Measurements from ENCODE around the gene AFF2.

The AFF2 gene

DNA sequence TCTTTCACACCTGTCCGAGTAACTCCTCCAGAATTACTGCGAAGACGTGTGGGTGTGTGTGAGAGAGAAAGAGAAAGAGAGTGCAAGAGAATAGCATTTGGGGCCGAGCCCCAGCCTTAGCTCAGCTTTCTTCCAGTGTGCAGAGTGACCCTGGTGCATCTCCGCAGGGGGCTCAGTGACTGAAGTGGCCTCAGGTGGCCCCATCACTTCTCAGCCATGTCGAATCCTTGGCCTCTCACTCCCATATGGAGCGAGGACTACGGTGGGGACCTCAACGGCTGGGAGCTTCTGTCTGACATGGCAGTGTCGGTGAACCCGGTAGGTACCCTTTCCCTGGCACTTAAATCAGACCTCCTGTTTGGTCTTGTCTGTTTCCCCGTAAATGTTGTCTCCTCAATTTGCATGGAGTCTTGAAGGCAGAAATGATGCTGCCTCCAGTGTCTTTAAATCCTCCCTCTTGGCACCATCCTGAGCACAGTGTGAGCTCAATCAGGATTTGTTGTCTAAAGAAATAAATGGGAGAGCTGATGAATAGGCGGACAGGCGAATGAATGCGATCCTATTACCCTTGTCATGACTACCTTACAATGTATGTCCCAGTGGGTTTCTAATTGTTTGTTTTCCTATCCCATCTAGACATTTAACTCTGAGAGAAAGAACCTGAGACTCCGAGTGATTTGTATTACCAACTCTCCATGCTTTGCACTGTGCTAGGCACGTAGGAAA, 305.9 kb downstream of the AFF2 start:
- H3K9ac ChIP-seq (ENCODE audit: low read depth, low read length) = no peak overlapping the region
- no peaks in the 10 kb centered on the region for H3K9me3 ChIP-seq (ENCODE audit: insufficient read depth, low read depth, low read length)
- no peaks in the 10 kb centered on the region for H3K36me3 ChIP-seq (ENCODE audit: insufficient read depth, low read length)
- no peak overlapping the region for H3K4me3 ChIP-seq (ENCODE audit: low read length)
- H3K27ac ChIP-seq (ENCODE audit: low read depth, low read length) = no peak overlapping the region
- no peaks in the 10 kb centered on the region for H3K27me3 ChIP-seq (ENCODE audit: insufficient read depth, low read length)
- WGBS = 75% methylated on average over 14 of the region's 17 CpGs
- peaks cover 16% of the 10 kb centered on the region; the same call in 1 of the 2 replicates for H3K4me1 ChIP-seq (ENCODE audit: insufficient read depth, low read length)

DNA sequence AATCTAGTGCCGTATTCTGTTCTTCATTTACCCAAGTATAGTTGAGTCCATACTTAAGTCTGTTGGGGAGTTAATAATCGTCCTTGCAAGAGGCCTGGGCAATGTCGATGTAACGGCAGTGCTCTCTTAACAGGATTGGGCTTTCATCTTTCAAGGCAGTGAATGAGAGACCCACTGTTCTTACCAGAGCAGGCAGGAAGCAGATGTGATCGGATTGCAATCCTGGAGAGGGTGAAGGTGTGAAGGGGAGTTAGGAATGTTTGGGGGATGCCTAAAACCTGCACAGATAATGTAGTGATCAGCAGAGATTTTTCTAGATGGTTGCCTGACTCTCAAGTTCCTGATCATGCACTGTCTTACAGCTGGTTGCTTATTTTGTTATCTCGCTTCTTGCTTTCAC, 308.4 kb downstream of the AFF2 start:
- 63% methylated on average over 6 of the region's 6 CpGs for WGBS

DNA sequence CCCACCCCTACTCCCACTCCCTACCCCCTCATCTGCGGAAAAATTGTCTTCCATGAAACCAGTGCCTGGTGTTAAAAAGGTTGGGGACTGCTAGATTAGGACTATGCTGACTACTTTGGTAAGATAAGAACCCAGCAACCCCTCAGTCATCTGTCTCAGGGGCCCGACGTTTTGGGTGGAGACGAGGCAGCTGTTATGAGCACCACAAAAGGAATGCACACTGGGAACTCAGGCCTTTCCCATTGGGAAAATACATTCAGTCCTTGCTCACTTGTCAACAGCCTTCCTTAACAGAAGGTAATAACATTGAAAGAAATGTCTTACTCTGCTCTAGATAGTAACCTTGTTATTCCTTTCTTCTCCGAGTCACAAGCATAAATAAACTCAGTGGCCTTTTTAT, 310.8 kb downstream of the AFF2 start:
- peaks cover 15% of the 10 kb centered on the region; the same call in 1 of the 2 replicates for H3K4me1 ChIP-seq (ENCODE audit: insufficient read depth, low read length)
- no peaks in the 10 kb centered on the region for H3K9me3 ChIP-seq (ENCODE audit: insufficient read depth, low read depth, low read length)
- H3K36me3 ChIP-seq (ENCODE audit: insufficient read depth, low read length) = no peaks in the 10 kb centered on the region
- no peak overlapping the region for H3K4me3 ChIP-seq (ENCODE audit: low read length)
- H3K9ac ChIP-seq (ENCODE audit: low read depth, low read length) = no peak overlapping the region
- WGBS = 90% methylated on average over 4 of the region's 5 CpGs
- H3K27me3 ChIP-seq (ENCODE audit: insufficient read depth, low read length) = no peaks in the 10 kb centered on the region
- no peak overlapping the region for H3K27ac ChIP-seq (ENCODE audit: low read depth, low read length)

More for the DNA sequence above, 308.4 kb downstream of the AFF2 start:
- Histone ChIP-seq H3K27me3 (ENCODE audit: insufficient read depth, low read length) (no peaks in the 10 kb centered on the region), H3K9ac (ENCODE audit: low read depth, low read length) (no peak overlapping the region), H3K4me1 (ENCODE audit: insufficient read depth, low read length) (peaks cover 22% of the 10 kb centered on the region; the same call in 1 of the 2 replicates), H3K36me3 (ENCODE audit: insufficient read depth, low read length) (no peaks in the 10 kb centered on the region), H3K9me3 (ENCODE audit: insufficient read depth, low read depth, low read length) (no peaks in the 10 kb centered on the region), H3K27ac (ENCODE audit: low read depth, low read length) (no peak overlapping the region), H3K4me3 (ENCODE audit: low read length) (no peak overlapping the region)

DNA sequence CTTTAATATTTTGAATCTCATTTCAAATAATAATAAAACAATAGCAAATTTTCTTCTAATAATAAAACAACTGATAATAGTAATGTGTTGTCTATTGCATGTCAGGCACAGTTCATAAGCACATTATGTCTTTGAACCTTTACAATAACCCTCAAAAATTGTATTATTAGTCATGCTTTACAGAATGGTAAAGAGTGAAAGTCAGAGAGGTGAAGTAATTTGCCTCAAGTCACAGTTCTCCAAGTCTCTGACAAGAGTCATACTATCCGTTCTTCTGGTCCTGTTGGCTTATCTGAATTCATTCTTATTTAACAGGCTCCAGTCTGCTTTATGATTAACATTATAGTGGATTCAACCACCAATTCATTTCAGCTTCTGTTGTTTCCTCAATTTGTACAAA, 313.0 kb downstream of the AFF2 start:
- H3K27ac ChIP-seq (ENCODE audit: low read depth, low read length) = no peak overlapping the region
- no peaks in the 10 kb centered on the region for H3K36me3 ChIP-seq (ENCODE audit: insufficient read depth, low read length)
- peaks cover 12% of the 10 kb centered on the region; the same call in 1 of the 2 replicates for H3K4me1 ChIP-seq (ENCODE audit: insufficient read depth, low read length)
- no peaks in the 10 kb centered on the region for H3K27me3 ChIP-seq (ENCODE audit: insufficient read depth, low read length)
- H3K9ac ChIP-seq (ENCODE audit: low read depth, low read length) = no peak overlapping the region
- 88% methylated on average over 1 of the region's 1 CpG for WGBS
- no peaks in the 10 kb centered on the region for H3K9me3 ChIP-seq (ENCODE audit: insufficient read depth, low read depth, low read length)
- H3K4me3 ChIP-seq (ENCODE audit: low read length) = no peak overlapping the region

DNA sequence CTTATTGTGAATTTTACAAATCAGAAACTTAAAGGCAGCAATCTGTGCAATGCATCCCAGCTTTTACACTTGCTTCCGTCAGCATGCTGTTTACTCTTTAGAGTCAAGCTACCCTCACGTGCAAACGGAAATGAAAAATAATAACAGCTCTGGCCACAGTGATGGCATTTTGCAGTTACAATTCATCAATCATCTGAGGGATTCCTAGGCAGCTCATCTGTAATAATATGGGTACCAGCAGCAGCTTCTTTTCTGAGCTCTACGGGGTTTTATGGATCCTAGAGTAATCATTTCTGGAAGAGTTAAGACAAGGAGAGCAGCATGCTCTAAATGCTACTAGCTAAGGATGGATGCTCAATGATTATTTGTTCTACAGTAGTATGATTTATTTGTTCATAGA, 313.6 kb downstream of the AFF2 start:
- H3K9me3 ChIP-seq (ENCODE audit: insufficient read depth, low read depth, low read length) = no peaks in the 10 kb centered on the region
- H3K9ac ChIP-seq (ENCODE audit: low read depth, low read length) = no peak overlapping the region
- WGBS = 97% methylated on average over 4 of the region's 4 CpGs
- H3K4me1 ChIP-seq (ENCODE audit: insufficient read depth, low read length) = peaks cover 10% of the 10 kb centered on the region; the same call in 1 of the 2 replicates
- no peaks in the 10 kb centered on the region for H3K36me3 ChIP-seq (ENCODE audit: insufficient read depth, low read length)
- no peaks in the 10 kb centered on the region for H3K27me3 ChIP-seq (ENCODE audit: insufficient read depth, low read length)
- H3K27ac ChIP-seq (ENCODE audit: low read depth, low read length) = no peak overlapping the region
- no peak overlapping the region for H3K4me3 ChIP-seq (ENCODE audit: low read length)

DNA sequence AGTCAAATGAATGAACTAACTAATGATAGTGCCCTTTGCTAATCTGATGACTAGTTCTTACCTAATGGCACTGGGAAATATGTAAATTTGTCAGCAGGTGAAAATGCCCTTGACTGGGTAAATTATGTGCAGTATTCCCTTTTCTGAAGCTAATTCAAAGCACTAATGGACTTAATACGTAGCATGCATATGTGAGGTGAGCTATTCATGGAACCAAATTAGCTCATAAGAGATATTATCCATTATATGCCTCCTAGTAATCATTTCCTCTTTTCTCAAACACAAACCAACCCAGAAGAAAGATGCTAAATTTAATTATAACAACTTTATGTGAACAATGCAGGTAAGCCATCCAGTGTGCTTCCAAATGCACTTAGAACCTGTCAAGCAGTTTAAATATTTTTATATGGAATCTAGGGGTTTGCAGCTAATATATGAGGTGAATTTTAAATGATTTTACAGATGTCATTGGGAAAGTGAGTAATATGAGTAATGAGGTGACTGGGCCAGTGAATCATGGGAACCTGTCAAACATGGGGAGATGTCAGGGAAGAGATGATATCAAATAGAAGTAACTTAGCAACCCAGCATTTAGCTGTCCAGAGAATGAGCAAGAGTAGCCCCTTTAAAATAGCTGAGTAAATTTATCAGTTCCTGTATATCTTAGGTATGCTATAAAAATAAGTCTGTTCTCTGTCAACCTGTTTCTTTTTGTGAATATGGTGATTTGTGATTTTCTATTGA, 315.0 kb downstream of the AFF2 start:
- no peak overlapping the region for H3K9ac ChIP-seq (ENCODE audit: low read depth, low read length)
- no CpG with 5 or more reads among the region's 1 CpG for WGBS
- no peak overlapping the region for H3K4me3 ChIP-seq (ENCODE audit: low read length)
- no peak overlapping the region for H3K27ac ChIP-seq (ENCODE audit: low read depth, low read length)
- H3K27me3 ChIP-seq (ENCODE audit: insufficient read depth, low read length) = no peaks in the 10 kb centered on the region
- no peaks in the 10 kb centered on the region for H3K9me3 ChIP-seq (ENCODE audit: insufficient read depth, low read depth, low read length)
- 0 out of 2 replicates have a peak, but pooled peaks cover 6% of the 10 kb centered on the region for H3K4me1 ChIP-seq (ENCODE audit: insufficient read depth, low read length)
- H3K36me3 ChIP-seq (ENCODE audit: insufficient read depth, low read length) = no peaks in the 10 kb centered on the region

DNA sequence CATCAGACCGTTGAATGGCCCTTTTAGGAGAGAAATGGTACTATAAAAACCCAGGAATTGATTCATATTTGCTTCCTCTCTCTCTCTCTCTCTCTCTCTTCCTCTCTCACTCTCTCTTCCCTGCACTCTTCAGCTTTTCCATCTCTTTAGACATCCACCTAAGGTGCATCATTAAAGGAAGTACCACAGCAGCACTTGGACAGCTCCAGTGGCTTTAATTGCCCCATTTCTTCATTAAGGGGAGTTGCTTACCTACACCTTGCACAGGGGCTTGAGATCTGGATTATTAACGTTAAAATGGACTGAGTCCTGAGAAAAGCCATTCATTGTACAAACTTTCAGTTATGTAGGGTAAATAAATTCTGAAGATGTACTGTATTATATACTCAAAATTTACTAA, 323.6 kb downstream of the AFF2 start:
- no peaks in the 10 kb centered on the region for H3K27me3 ChIP-seq (ENCODE audit: insufficient read depth, low read length)
- no peaks in the 10 kb centered on the region for H3K4me1 ChIP-seq (ENCODE audit: insufficient read depth, low read length)
- no peak overlapping the region for H3K9ac ChIP-seq (ENCODE audit: low read depth, low read length)
- H3K27ac ChIP-seq (ENCODE audit: low read depth, low read length) = no peak overlapping the region
- WGBS = 100% methylated on average over 1 of the region's 2 CpGs
- H3K4me3 ChIP-seq (ENCODE audit: low read length) = no peak overlapping the region
- no peaks in the 10 kb centered on the region for H3K36me3 ChIP-seq (ENCODE audit: insufficient read depth, low read length)
- H3K9me3 ChIP-seq (ENCODE audit: insufficient read depth, low read depth, low read length) = no peaks in the 10 kb centered on the region

DNA sequence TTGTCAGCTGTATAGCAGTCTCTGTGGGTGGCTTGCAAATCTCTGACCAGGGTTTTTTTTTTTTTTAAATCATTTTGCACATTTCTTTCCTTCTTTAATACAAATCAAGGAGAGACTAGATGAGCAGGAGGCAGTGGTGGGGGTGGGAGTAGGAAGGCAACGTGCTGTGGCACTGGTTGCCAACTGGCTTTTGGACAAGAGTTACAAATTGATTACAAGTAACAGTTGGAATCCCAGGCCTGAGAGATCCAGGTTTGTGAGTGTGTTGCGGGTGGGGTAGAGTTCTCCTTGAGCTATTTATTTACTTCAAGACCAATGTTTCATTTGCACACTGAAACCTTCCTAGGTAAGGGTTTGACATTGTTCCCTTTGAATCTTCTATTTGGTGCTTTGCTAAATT, 325.3 kb downstream of the AFF2 start:
- Histone ChIP-seq H3K27ac (ENCODE audit: low read depth, low read length) (no peak overlapping the region), H3K4me1 (ENCODE audit: insufficient read depth, low read length) (no peaks in the 10 kb centered on the region), H3K9ac (ENCODE audit: low read depth, low read length) (no peak overlapping the region), H3K4me3 (ENCODE audit: low read length) (no peak overlapping the region), H3K9me3 (ENCODE audit: insufficient read depth, low read depth, low read length) (no peaks in the 10 kb centered on the region), H3K27me3 (ENCODE audit: insufficient read depth, low read length) (no peaks in the 10 kb centered on the region), H3K36me3 (ENCODE audit: insufficient read depth, low read length) (no peaks in the 10 kb centered on the region)
- WGBS = 60% methylated on average over 1 of the region's 2 CpGs

DNA sequence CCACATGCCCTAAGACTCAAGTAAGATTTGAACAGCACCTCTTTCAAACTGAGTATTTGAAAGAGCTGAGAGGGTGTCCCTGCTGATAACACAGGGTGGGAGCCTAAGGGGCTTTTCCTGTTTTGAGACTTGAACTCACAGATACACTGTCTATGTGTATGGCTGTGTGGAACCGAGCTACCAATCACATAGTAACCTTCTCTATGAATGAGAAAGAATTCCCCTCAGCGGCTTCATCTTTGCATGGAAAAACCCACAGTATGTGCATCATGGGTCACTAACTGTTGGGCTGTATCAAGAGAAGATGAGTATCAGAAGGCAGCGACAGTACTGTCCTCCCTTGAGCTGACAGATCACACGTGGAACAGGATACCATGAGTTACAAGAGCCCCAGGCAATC, 336.3 kb downstream of the AFF2 start:
- 63% methylated on average over 3 of the region's 4 CpGs for WGBS

DNA sequence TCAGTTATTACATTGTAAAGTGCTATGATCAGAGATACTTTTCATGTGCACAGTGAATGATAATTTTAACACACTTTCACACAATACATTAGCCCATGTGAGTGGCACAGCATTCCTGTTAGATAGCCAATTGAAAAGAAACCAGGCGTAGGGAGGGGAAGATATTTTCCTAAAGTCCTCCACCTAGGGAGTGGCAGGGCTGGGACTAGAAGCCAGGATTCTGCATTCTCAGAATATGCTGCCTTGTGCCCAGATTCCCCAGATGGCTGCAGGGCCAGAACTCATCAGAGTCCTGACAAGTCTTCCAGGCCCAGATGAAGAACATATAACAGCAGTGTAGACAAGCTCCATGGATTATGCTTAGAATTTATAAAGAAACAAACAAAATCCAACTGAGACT, 350.2 kb downstream of the AFF2 start:
- Histone ChIP-seq H3K36me3 (ENCODE audit: insufficient read depth, low read length) (no peaks in the 10 kb centered on the region), H3K27me3 (ENCODE audit: insufficient read depth, low read length) (no peaks in the 10 kb centered on the region), H3K4me3 (ENCODE audit: low read length) (no peak overlapping the region), H3K27ac (ENCODE audit: low read depth, low read length) (no peak overlapping the region), H3K4me1 (ENCODE audit: insufficient read depth, low read length) (no peaks in the 10 kb centered on the region), H3K9ac (ENCODE audit: low read depth, low read length) (no peak overlapping the region), H3K9me3 (ENCODE audit: insufficient read depth, low read depth, low read length) (no peaks in the 10 kb centered on the region)
- WGBS = 100% methylated on average over 1 of the region's 1 CpG

More for the DNA sequence above, 336.3 kb downstream of the AFF2 start:
- Histone ChIP-seq H3K36me3 (ENCODE audit: insufficient read depth, low read length) (no peaks in the 10 kb centered on the region), H3K27me3 (ENCODE audit: insufficient read depth, low read length) (no peaks in the 10 kb centered on the region), H3K9ac (ENCODE audit: low read depth, low read length) (no peak overlapping the region), H3K9me3 (ENCODE audit: insufficient read depth, low read depth, low read length) (no peaks in the 10 kb centered on the region), H3K4me3 (ENCODE audit: low read length) (no peak overlapping the region), H3K27ac (ENCODE audit: low read depth, low read length) (no peak overlapping the region), H3K4me1 (ENCODE audit: insufficient read depth, low read length) (no peaks in the 10 kb centered on the region)

DNA sequence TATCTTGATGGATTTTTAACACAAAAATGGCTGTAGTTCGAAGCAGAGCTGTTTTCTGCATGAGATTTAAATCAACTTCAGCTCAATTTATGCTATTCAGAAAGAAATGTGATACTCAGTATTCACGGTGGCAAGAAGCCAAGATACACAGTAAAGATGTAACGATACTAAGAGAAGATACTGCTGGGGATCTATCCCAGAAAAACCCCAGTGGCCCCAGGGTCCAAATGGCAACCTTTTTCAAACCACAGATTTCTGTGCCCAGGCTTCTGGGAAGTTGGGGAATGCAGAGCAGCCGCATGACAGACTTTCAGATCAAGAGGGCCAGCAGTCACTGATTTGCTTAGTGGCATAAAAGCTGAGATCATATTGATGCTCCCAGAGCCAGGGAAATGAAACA, 353.9 kb downstream of the AFF2 start:
- 93% methylated on average over 4 of the region's 4 CpGs for WGBS
- H3K36me3 ChIP-seq (ENCODE audit: insufficient read depth, low read length) = no peaks in the 10 kb centered on the region
- H3K27me3 ChIP-seq (ENCODE audit: insufficient read depth, low read length) = no peaks in the 10 kb centered on the region
- H3K9ac ChIP-seq (ENCODE audit: low read depth, low read length) = no peak overlapping the region
- H3K4me3 ChIP-seq (ENCODE audit: low read length) = no peak overlapping the region
- H3K9me3 ChIP-seq (ENCODE audit: insufficient read depth, low read depth, low read length) = no peaks in the 10 kb centered on the region
- H3K4me1 ChIP-seq (ENCODE audit: insufficient read depth, low read length) = no peaks in the 10 kb centered on the region
- no peak overlapping the region for H3K27ac ChIP-seq (ENCODE audit: low read depth, low read length)
